ENCODE measurements around the gene TEX19.
"Not testable (repeated sequence)": the region's sequence is repeated elsewhere in the genome, so short reads cannot be mapped to it uniquely, and the experiment has no call there.

The TEX19 gene

DNA sequence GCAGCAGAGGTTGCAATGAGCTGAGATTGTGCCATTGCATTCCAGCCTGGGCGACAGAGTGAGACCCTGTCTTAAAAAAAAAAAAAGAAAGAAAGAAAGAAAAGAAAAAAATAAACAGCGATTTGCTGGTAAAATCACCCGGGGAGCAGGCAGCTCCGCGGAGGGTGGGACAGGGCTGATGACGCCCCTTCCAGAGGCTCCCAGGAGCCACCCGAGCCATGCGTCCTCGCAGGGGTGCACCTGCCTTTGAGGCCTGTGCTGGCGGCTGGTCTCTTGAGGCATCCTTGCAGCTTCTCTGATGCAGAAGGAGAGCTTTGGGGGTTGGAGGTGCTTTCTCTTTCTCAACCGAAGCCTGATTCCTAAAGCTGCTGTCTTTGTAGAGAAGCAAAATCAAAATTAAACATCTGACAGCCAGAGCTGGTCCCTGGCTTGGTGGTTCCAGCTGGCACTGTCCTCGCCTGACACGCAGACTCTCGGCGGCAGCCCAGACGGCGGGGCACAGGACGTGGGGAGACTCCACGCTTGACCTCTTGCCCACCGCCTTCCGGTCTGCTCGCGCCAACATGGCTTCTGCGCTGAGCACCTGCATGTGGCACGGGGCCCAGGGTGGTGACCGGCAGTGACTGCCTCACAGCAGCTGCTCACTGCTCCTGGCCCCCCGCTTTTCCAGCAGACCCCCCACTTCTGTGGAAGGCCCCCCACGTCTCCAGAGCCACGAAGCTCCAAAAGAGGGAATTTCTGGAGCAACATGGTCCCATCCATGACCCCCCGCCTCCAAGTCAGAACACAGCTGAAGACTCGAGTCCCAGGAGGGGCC lies 19.1 kb downstream of the TEX19 start:
- no peak for DNase-seq

DNA sequence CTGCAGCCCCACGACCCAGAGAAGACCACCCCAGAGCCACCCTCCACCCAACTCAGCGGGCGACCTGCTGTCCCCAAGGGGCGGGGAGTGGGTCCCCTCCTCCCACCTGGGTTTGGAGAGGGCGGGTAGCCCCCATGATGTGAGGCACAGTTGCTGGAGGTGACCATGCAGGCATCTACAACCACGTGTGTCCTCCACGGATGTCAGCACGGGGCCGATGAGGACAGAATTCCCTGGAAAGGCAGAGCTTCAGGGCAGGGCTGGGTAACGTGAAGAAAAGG lies 19.6 kb downstream of the TEX19 start:
- DNase-seq: no peak

DNA sequence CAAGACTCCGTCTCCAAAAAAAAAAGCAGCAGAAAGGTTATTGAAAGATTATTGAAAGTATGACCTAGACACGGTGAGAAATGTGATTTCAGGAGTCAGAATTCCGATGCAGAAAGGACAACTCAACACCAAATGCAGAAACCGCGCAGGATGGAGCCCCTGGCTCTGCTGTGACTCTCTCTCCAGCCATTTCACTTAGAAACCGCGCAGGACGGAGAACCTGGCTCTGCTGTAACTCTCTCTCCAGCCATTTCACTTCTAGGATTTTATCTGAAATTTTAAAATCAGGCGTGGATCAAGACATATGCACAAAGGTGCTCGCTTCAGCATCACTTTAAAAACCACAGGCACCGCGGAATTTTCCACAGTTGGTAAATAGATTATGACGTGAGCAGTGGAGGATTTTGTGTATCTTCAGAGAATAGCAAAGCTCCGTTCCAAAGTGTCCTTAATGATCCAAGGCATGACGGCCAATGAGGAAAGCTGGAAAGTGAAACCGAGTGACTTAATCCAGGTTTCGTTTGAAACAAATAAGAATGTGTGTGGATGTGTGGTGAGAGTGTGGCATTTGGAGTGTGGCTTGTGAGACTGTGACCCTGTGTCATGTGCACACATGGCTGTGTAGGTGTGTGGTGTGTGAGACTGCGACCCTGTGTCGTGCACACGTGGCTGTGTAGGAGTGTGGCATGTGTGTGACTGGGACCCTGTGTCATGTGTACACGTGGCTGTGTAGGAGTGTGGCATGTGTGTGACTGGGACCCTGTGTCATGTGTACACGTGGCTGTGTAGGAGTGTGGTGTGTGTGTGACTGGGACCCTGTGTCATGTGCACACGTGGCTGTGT lies 22.0 kb downstream of the TEX19 start:
- DNase-seq: no peak

DNA sequence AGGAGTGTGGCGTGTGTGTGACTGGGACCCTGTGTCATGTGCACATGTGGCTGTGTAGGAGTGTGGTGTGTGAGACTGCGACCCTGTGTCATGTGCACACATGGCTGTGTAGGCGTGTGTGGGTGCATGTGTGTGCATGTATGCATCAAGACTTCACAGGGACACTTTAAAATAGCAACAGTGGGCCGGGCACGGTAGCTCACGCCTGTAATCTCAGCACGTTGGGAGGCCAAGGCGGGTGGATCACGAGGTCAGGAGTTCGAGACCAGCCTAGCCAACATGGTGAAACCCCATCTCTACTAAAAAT lies 22.6 kb downstream of the TEX19 start:
- DNase-seq: not testable (repeated sequence)

DNA sequence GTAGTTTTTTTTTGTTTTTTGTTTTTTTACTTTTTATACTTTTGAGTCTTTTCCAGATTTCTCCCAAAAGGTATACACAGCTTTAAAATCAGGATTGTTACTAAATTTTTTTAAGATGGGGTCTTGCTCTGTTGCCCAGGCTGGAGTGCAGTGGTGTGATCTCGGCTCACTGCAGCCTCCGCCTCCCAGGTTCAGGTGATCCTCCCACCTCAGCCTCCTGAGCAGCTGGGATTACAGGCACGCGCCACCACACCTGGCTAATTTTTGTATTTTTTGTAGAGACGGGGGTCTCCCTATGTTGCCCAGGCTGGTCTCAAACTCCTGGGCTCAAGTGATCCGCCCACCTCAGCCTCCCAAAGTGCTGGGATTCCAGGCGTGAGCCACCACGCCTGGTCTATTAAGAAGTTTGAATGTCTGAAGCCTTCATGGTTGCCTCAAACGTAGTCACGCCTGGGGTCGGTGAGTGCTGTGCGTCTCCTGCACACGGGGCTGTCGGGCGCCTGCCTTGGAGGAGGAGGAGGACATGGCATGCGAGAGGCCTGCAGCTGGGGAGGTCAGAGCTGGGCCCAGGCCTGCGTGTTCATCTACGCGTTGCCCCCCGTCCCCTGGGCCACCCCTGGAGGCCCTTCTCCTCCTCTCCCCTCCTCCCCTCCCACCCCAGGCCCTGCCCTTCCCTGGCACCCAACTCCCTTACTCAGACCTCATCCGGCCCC lies 23.3 kb downstream of the TEX19 start:
- DNase-seq: not testable (repeated sequence)

DNA sequence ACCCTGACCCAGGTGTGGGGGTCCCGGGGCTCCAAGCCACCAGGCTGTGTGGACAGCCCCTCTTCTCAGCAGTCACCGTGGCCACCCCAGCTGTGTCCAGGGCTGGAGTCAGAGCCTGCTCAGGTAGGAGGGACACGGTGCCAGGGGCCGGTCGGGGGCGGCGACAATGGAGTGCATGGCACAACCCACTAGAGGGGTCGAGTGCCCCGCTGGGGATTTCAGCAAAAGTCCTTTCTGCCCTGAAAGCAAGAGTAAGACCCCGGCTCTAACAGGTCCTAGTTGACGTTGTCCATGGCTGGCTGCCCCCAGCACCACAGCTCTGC lies 23.8 kb downstream of the TEX19 start:
- DNase-seq: no peak

DNA sequence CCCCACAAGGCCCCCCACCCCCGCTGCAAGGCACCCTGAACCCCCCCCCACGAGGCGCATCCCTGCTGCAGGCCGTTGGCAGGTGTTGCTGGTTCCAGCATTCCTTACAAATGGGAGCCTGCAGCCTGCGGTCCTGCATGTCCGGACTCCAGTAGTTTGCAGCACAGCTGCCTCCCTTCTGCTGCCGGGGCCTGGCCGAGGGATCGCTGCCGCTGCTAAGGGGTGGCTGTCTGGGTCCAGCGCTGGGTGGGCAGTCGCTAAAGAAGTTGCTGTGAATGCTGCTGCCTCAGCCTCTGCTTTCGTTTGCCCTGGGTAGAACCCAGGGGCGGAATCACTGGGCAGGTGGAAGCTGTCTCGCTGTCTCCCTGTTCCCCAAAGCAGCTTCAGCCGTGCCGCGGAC lies 24.4 kb downstream of the TEX19 start:
- no peak for DNase-seq

DNA sequence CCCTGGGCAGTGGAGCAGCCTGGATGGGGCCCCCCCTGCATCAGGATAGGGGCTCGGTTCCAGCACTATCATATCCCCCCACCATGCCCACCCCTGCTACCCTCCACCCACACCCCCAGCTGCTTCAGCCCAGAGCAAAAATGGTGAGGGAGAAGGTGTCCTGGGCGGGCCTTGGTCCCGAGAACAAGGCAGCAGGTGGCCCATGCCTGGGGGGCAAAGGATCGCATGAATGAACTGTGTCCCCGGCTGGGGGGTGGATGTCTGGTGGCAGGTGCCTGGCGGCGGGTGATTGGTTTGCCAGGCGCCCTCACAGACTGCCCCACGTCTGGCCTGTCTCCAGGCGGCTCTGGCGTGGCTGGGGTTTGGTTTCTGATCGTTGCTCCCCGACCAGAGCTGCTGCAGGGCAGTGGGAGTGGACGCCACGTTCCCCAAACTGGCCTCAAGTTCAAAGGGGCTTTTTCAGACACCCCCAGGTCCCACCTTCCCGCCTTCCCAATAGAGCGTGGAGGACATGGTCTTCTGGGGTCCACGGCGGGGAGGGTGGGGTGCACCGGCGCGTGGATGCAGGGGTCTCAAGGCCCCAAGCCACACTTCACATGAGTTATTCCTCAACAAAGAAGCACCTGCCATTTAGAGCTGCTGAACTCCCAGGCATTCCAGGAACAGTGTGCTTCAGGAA lies 25.1 kb downstream of the TEX19 start:
- no peak for DNase-seq

DNA sequence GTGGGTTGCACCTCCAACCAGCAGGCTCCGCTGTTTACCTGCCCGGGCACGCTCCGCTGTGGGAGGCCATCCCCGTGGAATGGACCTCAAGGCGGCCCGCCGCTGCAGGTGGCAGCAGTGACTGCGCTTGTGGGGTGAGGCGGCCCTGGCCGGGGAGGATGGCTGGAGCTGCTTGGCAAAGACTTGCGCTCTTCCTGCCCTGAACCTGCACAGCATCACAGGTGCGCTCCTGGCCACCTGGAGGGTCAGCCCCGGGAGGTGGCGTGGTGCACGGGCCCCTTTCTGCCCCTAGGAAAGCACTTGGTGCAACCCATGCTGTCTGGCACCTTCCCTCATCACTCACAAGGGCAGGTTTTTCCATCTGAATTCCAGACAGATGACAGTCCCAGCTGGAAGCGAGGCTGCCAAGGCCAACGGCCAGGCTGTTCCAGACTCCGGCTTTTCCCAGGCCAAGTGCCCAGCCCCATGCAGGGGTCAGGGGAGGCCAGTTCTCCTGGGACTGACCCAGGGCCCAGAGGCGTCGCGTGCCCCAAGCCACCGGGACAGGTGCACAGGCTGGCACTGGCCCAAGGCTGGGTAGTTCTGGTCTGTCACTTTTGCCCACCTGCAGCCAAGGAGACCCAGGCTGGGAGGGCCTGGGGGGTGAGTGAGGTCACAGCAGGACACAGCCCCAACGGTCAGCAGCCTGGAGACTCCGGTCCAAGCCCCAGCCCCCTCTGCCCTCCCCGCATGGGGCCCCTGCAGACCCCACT lies 25.9 kb downstream of the TEX19 start:
- DNase-seq: no peak

DNA sequence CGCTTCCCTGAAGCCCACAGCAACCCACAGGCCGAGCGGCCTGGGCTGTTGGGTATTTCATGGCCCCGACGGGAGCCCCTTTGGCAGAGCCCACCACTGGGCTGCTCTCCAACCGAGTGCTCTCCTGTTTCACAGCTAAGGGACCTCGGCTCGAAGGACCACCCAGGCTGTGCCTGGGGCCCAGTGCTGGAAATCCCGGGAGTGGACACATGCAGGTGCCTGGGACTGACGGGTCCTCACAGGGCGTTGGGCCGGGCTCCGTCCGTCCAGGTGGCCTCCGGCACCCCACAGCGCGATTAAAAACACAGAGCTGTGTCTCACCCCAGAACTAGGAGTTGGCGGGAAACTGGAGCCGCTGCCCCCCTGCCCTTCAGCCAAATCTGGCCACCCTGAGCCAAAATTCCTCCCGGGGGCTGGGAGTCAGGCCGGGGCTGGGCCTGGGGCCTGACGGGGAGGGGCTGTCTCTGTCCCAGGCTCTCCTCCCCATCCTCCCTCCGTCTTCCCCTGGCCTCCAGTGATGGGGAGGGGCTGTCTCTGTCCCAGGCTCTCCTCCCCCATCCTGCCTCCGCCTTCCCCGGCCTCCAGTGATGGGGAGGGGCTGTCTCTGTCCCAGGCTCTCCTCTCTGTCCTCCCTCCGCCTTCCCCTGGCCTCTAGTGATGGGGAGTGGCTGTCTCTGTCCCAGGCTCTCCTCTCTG lies 26.7 kb downstream of the TEX19 start:
- DNase-seq: no peak

DNA sequence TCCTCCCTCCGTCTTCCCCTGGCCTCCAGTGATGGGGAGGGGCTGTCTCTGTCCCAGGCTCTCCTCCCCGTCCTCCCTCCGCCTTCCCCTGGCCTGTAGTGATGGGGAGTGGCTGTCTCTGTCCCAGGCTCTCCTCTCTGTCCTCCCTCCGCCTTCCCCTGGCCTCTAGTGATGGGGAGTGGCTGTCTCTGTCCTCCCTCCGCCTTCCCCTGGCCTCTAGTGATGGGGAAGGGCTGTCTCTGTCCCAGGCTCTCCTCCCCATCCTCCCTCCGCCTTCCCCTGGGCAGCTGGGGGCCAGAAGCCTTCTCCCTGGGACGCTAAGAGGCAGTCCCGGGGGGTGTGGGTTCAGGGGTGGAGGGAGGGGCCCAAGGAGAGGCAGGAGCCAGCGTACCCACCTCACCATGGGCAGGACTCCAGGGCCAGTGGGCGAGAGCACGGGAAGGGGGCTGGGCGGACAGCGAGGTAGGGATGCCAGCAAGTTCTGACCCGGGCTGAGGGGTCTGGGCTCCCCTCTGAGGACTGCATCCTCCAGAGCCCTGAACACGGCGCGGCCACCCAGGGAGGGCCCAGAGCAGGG lies 27.3 kb downstream of the TEX19 start:
- DNase-seq: no peak

DNA sequence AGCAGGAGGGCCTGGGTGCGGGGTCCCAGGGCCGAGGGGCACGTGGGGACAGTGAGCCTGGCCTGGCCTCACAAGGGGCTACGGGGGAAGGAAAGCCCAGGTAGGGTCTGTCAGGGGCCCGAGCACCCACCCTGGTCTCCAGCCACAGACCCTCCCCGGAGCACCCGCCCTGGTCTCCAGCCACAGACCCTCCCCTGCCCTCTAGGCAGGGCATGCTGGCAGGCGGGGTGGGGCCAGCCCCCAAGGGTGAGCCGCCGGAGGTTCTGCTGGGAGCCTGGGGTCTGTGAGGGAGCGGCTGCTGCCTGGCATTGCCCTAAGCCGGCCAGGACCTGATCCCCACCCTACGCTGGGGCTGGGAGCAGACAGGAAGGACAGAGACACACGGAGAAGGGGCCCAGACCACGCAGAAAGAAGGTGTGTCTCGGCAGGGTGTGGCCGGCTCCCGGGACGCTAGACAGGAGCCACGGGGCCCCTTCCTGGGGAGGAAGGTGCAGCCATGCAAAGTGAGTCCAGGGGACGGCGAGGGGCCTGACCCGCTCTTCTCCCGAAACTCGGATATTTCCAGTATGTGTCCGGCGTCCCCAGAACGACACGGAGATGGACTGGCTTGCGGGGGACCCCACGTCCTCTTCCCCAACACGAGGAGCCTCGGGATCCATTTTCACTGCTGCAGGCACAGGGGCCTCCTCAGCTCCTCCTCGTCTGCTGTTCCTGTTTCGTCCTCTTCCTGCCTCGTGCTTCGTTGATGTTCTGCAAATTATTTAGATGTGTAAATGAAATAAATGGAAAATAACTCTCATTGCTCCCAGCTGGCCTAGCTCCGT lies 28.0 kb downstream of the TEX19 start:
- no peak for DNase-seq

DNA sequence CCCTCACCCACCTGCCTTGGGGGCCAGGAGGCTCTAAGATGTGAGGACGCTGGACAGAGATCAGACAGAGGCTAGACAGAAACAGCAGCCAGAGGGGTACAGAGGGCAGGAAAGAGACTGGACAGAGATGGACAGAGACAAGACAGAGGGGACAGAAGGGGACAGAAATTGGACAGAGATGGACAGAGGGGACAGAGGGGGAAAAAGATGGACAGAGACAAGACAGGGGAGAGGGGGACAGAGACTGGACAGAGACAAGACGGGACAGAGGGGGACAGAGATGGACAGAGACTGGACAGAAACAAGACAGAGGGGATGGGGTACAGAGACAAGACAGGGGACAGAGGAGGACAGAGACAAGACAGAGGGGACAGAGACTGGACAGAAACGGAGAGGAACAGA lies 28.7 kb downstream of the TEX19 start:
- no peak for DNase-seq

DNA sequence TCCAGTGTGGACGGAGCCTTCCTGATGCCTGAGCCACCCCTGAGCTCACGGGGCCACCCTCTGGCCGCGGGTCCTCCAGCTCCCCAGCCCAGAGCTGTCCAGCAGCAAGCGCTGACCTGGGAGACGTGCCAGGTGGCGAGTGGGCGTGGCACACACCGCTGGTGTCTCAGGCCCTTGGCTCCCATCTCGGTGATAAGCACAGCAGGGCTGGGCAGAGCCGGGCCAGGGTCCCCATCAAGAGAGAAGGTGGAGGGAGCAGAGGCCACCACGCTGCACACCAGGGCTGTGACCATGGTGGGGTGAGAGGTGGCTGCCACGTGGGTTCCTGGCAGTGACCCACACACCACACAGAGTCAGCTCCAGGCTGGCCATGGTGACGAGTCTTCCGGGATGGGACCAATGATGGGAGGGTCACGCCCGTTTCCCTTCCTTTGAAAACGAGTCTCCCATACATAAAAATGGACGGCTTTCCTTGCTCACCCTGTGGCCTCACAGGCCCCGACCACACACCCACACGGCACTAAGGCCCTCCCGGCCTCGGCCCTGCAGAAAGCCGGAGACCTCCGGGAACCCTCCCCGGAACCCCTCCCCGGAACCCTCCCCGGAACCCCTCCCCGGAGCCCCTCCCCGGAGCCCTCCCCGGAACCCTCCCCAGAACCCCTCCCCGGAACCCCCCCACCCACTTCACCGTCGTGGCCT lies 29.3 kb downstream of the TEX19 start:
- no peak for DNase-seq

DNA sequence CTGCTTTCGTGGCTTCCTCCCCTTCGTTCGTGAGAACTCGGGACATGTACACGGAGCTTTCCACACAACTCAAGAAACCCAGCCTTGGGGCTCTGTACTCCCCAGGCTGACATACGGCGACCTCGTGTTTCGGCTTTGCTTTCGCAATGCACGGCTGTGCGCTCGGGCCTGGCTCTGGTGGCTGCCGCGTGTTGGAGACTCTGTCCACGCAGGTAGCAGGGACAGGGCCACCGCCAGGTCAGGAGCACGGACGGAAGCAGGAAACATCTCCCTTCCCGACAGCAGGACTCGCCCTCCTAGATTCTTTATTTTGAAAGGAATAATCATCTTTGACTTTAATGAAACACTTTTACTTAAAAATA lies 29.9 kb downstream of the TEX19 start:
- no peak for DNase-seq

DNA sequence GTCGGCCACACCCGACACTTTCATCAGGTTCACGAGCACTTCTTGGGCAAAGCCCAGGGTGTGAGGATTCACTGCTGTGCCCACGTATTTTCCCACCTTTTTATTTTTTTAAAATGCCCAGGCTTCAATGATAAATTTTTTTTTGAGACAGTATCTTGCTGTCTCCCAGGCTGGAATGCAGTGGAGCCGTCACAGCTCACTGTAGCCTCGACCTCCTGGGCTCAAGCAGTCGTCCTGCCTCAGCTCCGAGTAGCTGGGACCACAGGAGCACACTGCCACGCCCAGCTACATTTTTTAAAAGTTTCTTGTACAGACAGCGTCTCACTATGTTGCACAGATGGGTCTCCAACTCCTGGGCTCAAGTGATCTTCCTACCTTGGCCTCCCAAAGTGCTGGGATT lies 30.3 kb downstream of the TEX19 start:
- DNase-seq: no peak

DNA sequence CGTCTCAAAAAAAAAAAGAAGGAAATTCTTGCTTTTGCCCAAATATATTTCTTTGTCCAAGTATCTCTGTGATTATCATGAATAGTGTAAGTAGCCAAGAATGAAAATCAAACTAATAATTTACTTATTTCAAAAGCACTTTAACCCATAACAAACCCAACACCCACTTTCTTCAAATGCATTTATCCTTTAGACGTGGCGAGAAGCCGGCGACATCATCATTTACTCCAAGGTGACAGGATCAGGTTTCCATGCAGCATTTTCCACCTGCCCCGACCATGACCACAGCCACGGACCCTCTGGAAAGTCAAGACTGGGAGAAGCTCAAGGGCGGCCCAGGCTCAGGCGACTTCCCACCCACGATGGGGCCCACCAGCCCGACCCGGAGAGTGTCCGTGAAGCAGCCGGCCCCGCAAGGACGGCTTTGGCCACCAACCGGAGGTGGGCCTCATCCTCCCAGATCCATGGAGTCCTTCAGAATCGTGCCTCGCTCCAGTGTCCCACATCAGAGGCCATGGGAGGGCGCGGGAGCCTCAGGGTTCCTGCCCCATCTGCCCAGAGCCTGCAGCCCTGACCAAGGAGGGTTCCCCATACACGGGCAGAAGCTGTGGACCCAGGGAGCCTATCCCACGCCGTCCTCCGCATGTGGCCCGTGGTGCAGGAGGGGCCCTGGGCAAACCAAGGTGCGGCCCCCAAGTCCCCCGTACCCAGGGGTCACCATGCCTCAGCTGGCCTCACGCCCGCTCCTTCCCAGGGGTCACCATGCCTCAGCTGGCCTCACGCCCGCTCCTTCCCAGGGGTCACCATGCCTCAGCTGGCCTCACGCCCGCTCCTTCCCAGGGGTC lies 31.2 kb downstream of the TEX19 start:
- no peak for DNase-seq

DNA sequence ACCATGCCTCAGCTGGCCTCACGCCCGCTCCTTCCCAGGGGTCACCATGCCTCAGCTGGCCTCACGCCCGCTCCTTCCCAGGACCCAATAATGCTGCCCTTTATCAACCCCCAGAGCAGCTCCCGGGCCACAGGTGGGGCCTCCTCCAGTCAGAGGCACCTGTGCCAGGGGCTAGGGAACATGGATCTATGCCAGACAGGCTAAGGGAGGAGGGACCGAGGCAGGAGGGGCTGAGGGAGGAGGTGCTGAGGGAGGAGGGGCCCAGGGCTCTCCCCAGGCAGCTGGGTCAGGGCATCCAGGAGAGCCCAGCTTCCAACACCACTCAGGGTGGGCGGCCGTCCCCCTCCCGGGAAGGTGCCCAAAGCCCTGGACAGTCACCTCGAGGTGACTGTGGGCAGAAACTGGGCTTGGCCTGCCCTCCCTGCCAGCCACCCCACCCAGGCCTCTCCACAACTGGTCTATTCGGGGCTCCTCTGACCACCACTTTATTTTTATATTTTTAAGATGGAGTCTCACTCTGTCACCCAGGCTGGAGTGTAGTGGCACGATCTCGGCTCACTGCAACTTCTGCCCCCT lies 31.9 kb downstream of the TEX19 start:
- no peak for DNase-seq

DNA sequence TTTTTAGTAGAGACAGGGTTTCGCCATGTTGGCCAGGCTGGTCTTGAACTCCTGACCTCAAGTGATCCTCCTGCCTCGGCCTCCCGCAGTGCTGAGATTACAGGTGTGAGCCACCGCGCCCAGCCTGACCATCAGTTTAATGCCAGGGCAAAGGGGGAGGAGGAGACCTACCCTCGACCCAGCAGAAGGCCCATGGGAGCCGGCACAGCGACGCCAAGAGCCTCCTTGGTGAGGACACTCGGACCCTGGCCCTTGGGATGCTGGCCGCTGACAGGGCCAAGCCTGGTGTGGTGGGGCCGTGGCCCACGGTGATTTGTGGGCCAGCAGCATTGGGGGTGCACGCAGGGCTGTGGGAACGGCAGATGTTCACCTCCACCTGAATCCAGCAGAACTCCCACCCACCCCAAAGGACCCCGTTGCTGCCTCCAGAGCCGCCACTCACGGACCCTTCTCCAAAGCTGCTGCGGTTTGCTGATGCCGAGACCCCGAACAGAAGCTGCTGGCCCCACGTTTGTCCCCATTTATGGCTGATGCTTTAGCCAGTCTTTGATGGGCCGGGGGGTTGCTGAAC lies 32.5 kb downstream of the TEX19 start:
- no peak for DNase-seq
